ENCODE measurements around the gene NUDT19.
"Not testable (repeated sequence)": the region's sequence is repeated elsewhere in the genome, so short reads cannot be mapped to it uniquely, and the experiment has no call there.

NUDT19 gene

GRCh38 chr19:32702010-32702409, 10.4 kb downstream of the NUDT19 start:
- H3K36me3 ChIP-seq: peaks cover 100% of the 10 kb centered on the region
- no peaks in the 10 kb centered on the region for H3K4me1 ChIP-seq
- no peaks in the 10 kb centered on the region for H3K27me3 ChIP-seq
- H3K4me2 ChIP-seq: no peak overlapping the region
- H3K4me3 ChIP-seq: no peak overlapping the region
- no peak overlapping the region for H3K27ac ChIP-seq
- no peak for TF ChIP-seq Cebpa-rat (IDR thresholded peaks at IDR 0.05)
- peaks cover 100% of the 10 kb centered on the region for H3K9me3 ChIP-seq
- no peak overlapping the region for H3K9ac ChIP-seq
- peaks cover 63% of the 10 kb centered on the region for H4K20me1 ChIP-seq

GRCh38 chr19:32704006-32704405, 12.4 kb downstream of the NUDT19 start:
- H3K27ac ChIP-seq, H3K4me1 ChIP-seq, H3K9ac ChIP-seq, H3K27me3 ChIP-seq, H3K4me2 ChIP-seq: not testable (repeated sequence)
- Histone ChIP-seq H4K20me1 (peaks cover 58% of the 10 kb centered on the region), H3K36me3 (peaks cover 95% of the 10 kb centered on the region), H3K9me3 (peaks cover 81% of the 10 kb centered on the region), H3K4me3 (0 out of 2 replicates have a peak overlapping the region, but pooled peaks have one; percentile 25)

- Histone ChIP-seq H3K27ac (no peak overlapping the region), H3K9ac (no peak overlapping the region), H4K20me1 (peaks cover 35% of the 10 kb centered on the region; the same call in 1 of the 2 replicates), H3K4me1 (no peaks in the 10 kb centered on the region; the same call in 1 of the 2 replicates), H3K4me2 (no peak overlapping the region), H3K36me3 (peaks cover 94% of the 10 kb centered on the region), H3K27me3 (no peaks in the 10 kb centered on the region), H3K4me3 (no peak overlapping the region), H3K9me3 (peaks cover 36% of the 10 kb centered on the region)
- no peak for TF ChIP-seq Cebpa-rat (IDR thresholded peaks at IDR 0.05)
Observed at GRCh38 chr19:32708457-32708856, 16.8 kb downstream of the NUDT19 start.

- Histone ChIP-seq H3K4me1 (no peaks in the 10 kb centered on the region; the same call in 1 of the 2 replicates), H3K27me3 (no peaks in the 10 kb centered on the region)
- no peak for TF ChIP-seq Cebpa-rat (IDR thresholded peaks at IDR 0.05)
Observed at GRCh38 chr19:32709032-32709431, 17.4 kb downstream of the NUDT19 start.

DNA sequence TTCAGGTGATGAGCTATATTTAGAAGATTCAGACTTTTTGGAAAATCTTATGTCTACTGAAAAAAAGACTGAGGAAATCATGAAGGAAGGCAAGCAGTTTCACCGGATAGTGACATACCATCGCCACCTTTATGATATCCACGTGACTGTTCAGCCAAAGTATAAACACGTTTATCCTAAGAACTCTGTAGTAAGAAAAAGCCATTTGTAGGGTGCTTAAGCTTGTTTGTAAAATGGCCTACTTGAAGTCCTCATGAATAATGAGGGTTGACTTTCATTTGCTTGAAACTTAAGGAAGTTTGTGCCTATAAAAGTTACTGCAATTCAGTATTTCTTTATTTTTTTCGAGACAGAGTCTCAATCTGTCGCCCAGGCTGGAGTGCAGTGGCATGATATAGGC, 20.1 kb downstream of the NUDT19 start:
- peaks cover 87% of the 10 kb centered on the region for H3K36me3 ChIP-seq
- H3K9ac ChIP-seq: no peak overlapping the region
- peaks cover 29% of the 10 kb centered on the region; the same call in 1 of the 2 replicates for H4K20me1 ChIP-seq
- no peak overlapping the region for H3K27ac ChIP-seq
- H3K9me3 ChIP-seq: peaks cover 3% of the 10 kb centered on the region; the same call in 1 of the 2 replicates
- TF ChIP-seq Cebpa-rat (IDR thresholded peaks at IDR 0.05): no peak
- H3K4me3 ChIP-seq: no peak overlapping the region
- no peaks in the 10 kb centered on the region; the same call in 1 of the 2 replicates for H3K4me1 ChIP-seq
- no peaks in the 10 kb centered on the region for H3K27me3 ChIP-seq
- H3K4me2 ChIP-seq: no peak overlapping the region

More at GRCh38 chr19:32709032-32709431, 17.4 kb downstream of the NUDT19 start:
- Histone ChIP-seq H3K9ac (no peak overlapping the region), H3K9me3 (peaks cover 30% of the 10 kb centered on the region), H3K4me3 (no peak overlapping the region), H3K4me2 (no peak overlapping the region), H3K36me3 (peaks cover 94% of the 10 kb centered on the region), H4K20me1 (peaks cover 35% of the 10 kb centered on the region; the same call in 1 of the 2 replicates), H3K27ac (no peak overlapping the region)

DNA sequence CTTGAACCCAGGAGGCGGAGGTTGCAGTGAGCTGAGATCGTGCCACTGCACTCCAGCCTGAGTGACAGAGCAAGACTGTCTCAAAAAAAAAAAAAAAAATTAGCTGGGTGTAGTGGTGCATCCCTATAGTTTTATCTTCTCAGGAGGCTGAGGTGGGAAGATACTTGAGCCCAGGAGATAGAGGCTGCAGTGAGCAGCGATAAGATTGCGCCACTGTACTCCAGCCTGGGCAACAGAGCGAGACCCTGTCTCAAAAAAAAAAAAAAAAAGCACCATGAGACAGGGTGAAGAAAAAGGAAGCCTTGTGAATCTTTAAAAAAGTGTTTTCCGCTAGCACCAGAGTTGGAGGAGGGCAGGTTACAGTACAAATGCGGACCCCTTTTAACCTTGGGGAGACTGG, 24.6 kb downstream of the NUDT19 start:
- peaks cover 71% of the 10 kb centered on the region for H3K36me3 ChIP-seq
- not testable (repeated sequence) for H3K27me3 ChIP-seq, H3K4me3 ChIP-seq, H4K20me1 ChIP-seq, H3K9me3 ChIP-seq, H3K27ac ChIP-seq, H3K4me1 ChIP-seq, H3K9ac ChIP-seq, H3K4me2 ChIP-seq

DNA sequence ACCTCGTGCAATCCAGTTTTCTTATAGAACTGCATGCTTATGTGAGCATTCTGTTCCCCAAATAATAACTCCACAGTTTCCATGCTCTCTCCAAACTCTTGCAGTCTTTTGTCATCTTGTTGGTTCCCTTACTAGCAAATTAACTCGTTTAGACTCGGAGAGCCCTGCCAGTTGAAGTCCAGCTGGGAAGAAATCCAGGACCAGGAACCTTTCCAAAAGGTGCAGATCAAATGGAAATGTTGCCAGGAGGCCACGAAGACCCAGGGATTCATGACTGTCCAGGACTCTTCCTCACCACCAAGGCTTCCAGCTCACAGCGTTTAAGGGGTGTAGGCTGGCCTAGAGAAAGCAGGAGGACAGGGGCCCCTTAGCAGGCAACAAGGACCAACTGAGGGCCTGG, 25.9 kb downstream of the NUDT19 start:
- Histone ChIP-seq H3K4me3 (no peak overlapping the region), H4K20me1 (no peaks in the 10 kb centered on the region), H3K4me1 (no peaks in the 10 kb centered on the region), H3K4me2 (no peak overlapping the region), H3K27me3 (no peaks in the 10 kb centered on the region), H3K36me3 (peaks cover 59% of the 10 kb centered on the region), H3K27ac (no peak overlapping the region), H3K9me3 (peaks cover 6% of the 10 kb centered on the region), H3K9ac (no peak overlapping the region)
- TF ChIP-seq Cebpa-rat (IDR thresholded peaks at IDR 0.05): no peak

- H3K27me3 ChIP-seq: no peaks in the 10 kb centered on the region
- H3K36me3 ChIP-seq: peaks cover 51% of the 10 kb centered on the region
Observed at GRCh38 chr19:32718286-32718685, 26.7 kb downstream of the NUDT19 start.

GRCh38 chr19:32719611-32720059, 28.0 kb downstream of the NUDT19 start, which contains the start of gene TDRD12:
Gene TDRD12 (plus strand): TSS chr19:32719767. CDS start chr19:32720073, 306 bp downstream.
- no peak for TF ChIP-seq Cebpa-rat (IDR thresholded peaks at IDR 0.05)
- Histone ChIP-seq H3K27ac (no peak within 1 kb of the TSS), H3K4me3 (no peak within 1 kb of the TSS), H4K20me1 (no peaks in the 10 kb centered on the region), H3K9me3 (peaks cover 6% of the 10 kb centered on the region), H3K4me1 (no peaks in the 10 kb centered on the region), H3K4me2 (no peak within 1 kb of the TSS), H3K9ac (no peak within 1 kb of the TSS), H3K27me3 (no peaks in the 10 kb centered on the region), H3K36me3 (peaks cover 38% of the 10 kb centered on the region)

More at GRCh38 chr19:32718286-32718685, 26.7 kb downstream of the NUDT19 start:
- H4K20me1 ChIP-seq: no peaks in the 10 kb centered on the region
- no peak overlapping the region for H3K27ac ChIP-seq
- H3K9me3 ChIP-seq: peaks cover 6% of the 10 kb centered on the region
- no peak overlapping the region for H3K4me2 ChIP-seq
- no peak overlapping the region for H3K4me3 ChIP-seq
- H3K4me1 ChIP-seq: no peaks in the 10 kb centered on the region
- H3K9ac ChIP-seq: no peak overlapping the region
- no peak for TF ChIP-seq Cebpa-rat (IDR thresholded peaks at IDR 0.05)

- no peak overlapping the region for H3K4me3 ChIP-seq
- H3K4me1 ChIP-seq: no peaks in the 10 kb centered on the region
- H3K4me2 ChIP-seq: no peak overlapping the region
- H3K9me3 ChIP-seq: peaks cover 6% of the 10 kb centered on the region
- TF ChIP-seq Cebpa-rat (IDR thresholded peaks at IDR 0.05): no peak
- H4K20me1 ChIP-seq: no peaks in the 10 kb centered on the region
- no peak overlapping the region for H3K27ac ChIP-seq
- no peak overlapping the region for H3K9ac ChIP-seq
- peaks cover 30% of the 10 kb centered on the region for H3K36me3 ChIP-seq
- H3K27me3 ChIP-seq: no peaks in the 10 kb centered on the region
Observed at GRCh38 chr19:32720216-32720935, 28.8 kb downstream of the NUDT19 start.

Measured in BLaER1 (cell line).